GM21619 (cell line): Measurements from ENCODE around the gene PHF12.
"Not testable (repeated sequence)": the region's sequence is repeated elsewhere in the genome, so short reads cannot be mapped to it uniquely, and the experiment has no call there.

ENCODE experiments used
- ATAC-seq: cut with Tn5 transposase; IDR thresholded peaks from one replicate; pipeline ENCODE4 v1.9.1; 2021; ENCODE audit not compliant: unreplicated experiment

PHF12 gene

GRCh38 chr17:28904800-28905199, 46.5 kb downstream of the PHF12 start:
- ATAC-seq, result no peak

- not testable (repeated sequence) for ATAC-seq
These were observed 47.8 kb downstream of the PHF12 start for GRCh38 chr17:28903546-28903841.

- peak; percentile 81 for ATAC-seq
These were observed 48.3 kb downstream of the PHF12 start, which contains the start of gene DHRS13 for GRCh38 chr17:28902819-28903545. Gene DHRS13 (minus strand): TSS chr17:28903079. CDS start chr17:28902944, 135 bp downstream.

- ATAC-seq, result peak; percentile 26
These were observed 49.2 kb downstream of the PHF12 start for GRCh38 chr17:28901866-28902818.

DNA sequence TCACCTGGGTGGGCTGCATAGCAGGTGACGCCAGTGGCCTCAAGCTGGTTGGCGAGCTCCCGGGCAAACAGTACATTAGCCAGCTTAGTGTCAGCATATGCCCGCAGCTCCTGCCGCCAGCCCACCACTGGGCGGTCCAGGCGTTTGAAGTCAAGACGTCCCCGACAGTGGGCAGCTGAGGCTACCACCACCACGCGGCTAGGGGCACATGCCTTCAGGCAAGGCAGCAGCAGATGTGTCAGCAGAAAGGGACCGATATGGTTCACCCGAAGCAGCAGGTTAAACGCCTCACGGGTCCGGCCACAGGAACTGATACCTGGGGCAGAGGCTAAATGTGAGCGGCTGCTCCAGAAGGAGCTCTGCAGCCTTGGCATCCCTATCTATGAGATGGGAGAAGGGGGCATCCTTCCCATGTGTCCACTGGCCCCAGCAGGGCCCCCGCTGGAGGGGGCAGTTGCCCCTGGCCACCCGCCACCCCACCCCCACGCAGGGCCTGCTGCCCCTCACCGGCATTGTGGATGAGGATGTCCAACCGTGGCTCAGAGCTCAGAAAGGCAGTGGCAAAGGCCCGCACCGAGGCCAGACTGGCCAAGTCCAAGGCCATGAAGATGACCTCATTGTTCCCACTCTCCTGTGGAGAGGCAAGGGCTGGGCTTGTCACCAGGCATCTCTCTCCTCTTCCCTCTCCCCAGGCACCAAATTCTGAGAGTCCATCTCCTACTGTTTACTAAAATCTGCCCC, 50.2 kb downstream of the PHF12 start:
- ATAC-seq, result no peak

- no peak for ATAC-seq
These were observed 52.0 kb downstream of the PHF12 start for GRCh38 chr17:28899212-28899815.

- no peak for ATAC-seq
These were observed 52.8 kb downstream of the PHF12 start for GRCh38 chr17:28898527-28898955.

GRCh38 chr17:28897769-28898526, 53.4 kb downstream of the PHF12 start:
- ATAC-seq, result no peak

DNA sequence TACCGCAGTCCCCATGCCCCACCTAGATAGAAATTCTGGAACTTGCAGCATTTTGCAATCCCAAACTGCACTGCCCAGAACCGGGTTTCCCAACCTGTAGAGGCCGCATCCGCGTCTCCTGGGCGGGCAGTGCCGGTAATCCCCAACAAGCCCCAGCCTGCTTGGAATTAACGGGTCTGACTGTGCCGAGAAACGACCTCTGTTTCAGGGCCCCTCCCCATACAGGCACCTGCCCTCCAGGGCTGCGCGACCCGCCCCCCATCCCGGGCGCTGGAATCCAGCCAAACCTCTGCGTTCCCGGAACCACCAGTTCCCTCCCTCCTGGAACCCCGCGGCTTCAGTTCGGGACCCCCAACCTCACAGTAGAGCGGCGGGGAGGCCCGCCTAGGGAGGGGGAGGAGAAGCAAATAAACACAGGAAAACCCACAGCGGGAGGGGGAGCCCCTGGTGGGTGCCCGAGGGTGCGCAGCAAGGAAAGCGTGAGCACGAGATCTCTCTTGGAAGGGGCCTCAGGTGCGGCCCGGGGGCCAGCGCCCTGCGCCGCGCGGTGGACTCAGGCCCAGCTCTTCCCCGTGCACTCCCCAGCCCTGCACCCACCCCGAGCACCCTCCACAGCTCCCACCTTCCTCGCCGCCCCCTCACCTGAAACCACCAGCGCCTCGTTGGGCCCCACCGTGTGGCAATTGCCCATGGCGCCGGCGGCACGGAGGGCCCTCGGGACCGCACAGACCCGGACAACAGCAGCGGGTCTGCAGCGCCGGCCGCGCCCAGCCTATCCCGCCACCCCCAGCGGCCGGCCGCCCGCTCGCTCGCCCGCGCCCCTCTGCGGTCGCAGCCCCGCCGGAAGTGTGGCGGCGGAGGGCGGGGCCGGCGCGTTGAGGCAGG, 54.2 kb downstream of the PHF12 start, which contains the start of gene FLOT2:
Gene FLOT2 (minus strand): TSS at position 850 of the 885 bp plus-strand sequence. CDS start 159 bp downstream, at position 691.
- no peak for ATAC-seq

GRCh38 chr17:28896491-28896883, 54.8 kb downstream of the PHF12 start:
- ATAC-seq, result no peak

DNA sequence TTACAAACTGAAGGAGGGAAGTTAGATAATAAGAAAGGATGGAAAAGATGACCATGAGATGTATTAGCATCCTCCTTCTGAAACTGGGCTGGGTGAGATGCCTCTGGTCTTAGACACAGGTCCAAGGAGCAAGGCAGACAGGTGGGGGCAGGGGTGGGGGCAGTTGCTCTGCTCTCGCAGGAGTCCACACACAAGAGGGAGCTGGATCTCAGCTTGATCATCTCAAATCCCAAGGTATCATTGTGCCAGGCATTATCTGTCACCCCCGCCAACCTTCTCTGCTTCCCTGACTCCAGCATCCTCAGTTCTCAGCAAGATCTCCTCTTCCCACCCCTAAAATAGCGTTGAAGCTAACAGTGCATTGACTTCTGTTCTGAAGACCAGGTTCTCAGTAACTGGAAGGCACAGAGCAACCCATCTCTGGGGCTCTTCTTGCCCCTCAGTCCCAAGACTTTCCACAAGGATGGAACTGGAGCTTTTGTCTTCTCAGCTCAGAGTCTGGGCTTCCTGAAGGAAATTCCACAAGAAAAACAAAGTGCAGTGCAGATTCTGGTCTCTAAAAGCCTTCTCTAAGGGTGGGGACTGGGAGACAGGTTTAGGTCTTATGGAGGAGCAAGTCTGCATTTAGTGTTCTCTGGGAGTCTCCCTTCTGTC, 55.4 kb downstream of the PHF12 start:
- ATAC-seq, result no peak

- not testable (repeated sequence) for ATAC-seq
These were observed 57.8 kb downstream of the PHF12 start for GRCh38 chr17:28893248-28894183.

DNA sequence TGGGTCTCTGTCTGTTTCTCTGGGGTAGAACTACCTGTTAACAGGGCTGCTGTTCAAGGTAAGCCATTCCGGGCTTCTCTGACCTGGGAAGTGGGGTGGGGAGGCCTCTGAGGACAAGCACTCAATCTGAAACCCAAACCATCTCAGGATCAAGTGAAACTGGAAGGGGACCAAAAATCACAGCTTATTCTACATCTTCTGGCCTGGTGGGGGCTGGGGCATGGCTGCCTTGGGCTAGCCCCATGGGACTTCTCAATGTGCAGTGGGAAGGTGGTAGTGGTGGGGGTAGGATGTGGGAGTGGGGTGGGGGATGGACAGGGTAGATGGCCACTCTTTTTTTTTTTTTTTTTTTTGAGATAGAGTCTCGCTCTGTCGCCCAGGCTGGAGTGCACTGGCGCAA, 59.3 kb downstream of the PHF12 start:
- no peak for ATAC-seq

DNA sequence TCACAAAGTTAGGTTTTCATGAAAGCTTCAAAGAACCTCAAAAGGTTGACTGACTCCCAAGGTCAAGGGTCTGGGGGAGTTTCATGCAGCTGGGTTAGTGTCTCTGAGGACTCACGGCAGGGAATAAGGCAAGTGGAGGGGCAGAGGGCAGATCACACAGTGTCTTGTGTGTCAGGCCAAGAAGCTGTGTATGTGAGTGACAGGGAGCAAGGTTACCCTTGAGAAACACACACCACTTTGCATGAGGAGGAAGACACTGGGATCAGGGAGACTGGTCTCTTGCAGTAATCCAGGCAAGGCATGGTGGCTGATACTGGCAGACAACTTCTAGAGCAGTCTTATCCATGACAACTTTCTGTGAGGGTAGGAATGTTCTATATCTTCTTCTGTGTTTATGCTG, 60.1 kb downstream of the PHF12 start:
- ATAC-seq, result no peak

DNA sequence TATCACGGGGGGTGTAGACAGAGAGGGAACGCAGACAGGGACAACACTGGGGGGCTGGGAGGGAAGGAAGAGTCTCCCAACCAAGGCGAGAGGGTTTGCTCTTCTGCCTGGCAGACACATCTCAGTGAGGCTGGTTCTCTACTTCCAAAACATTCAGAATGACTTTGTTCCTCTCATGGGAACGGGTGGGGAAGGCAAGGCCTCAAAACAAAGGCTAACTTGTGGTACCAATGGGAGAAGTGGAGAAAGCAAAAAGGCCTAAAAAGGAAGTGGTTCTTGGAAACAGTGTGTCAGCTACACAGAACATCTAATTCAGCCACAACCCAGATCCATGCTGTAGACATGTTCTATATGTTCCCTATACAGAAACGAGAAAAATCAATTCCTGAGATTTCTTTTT, 61.3 kb downstream of the PHF12 start:
- ATAC-seq, result no peak

DNA sequence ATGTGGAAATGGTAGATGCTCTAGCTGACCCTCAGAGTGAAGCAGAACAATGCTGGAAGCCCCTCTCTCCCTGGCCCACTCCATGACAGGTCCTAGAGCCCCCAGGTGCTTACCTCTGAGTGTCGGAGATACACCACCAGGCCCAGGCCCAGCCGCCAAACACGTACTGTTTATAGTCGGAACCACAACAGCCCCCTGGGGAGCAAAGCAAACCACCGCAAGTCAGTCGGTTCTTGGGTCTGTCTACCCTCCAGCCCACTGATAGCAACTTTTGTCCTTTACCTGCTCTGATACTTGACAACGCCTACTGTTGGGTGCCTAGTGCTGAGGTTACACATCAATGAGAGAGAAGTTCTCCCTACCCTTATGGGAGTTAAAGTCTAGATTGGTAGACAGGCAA, 62.5 kb downstream of the PHF12 start:
- ATAC-seq, result no peak

DNA sequence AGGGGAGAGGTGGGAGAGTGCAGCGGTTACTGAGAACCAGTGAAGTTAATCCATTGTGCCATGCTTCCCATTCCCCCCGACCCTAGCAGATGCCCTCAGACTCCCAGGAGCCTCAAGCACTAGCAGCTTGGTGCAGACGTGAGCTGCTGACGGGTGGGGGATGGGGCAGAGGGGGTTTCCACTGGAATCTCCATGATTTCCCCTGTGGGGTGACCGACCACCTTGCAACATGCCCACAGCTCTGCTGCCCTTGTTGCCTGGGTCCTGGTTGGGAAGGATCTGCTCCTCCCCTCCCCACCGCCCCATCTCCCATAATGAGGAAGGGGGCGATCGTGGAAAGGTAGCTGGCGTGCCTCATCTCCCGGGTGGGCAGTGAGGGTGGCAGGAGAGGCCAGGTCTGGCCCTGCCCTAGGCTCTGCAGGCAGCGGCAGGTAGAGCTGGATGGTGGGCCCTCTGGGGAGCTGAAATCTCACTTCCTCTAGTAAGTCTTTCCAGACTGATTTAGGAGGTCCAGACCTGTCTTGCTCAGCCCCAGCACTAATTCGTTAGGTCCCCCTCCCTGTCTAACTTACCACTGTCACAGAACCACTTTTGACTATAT, 63.3 kb downstream of the PHF12 start:
- no peak for ATAC-seq
